GM12878 (cell line): ENCODE results near the gene FNIP1. TPM values are rescaled to one million over a fixed set of nuclear protein-coding genes. Genes with fewer than 3 reads are reported as not detected.

Experiments used
- ATAC-seq: fragments of 200-7000 bp; cut with Tn5 transposase; 3 replicates; pipeline ENCODE4 v1.9.1; 2020; ENCODE audit warnings: mild to moderate bottlenecking, moderate library complexity
- BruUV-seq: library from RNA; stranded (reverse); fragments of 400-500 nt; replicated peaks from 2 replicates; lab custom pipeline; 2021; lab: Mats Ljungman, UMichigan
- CTCF ChIA-PET: fragments of 300-600 bp; sonication (Branson Sonifier 250); formaldehyde crosslinking; extraction: SDS; loops from one replicate; lab custom pipeline; 2021; ENCODE audit warnings: inconsistent platforms; lab: Yijun Ruan, JAX
- POLR2A ChIA-PET: fragments of 350-600 bp; formaldehyde crosslinking; extraction: SDS; loops from one replicate; lab custom pipeline; 2021; ENCODE audit warnings: inconsistent platforms; lab: Charles Lee
- RAD21 ChIA-PET: fragments of 300-600 bp; sonication (Branson Sonifier 250); formaldehyde crosslinking; loops from one replicate; lab custom pipeline; 2023; ENCODE audit warnings: antibody characterized with exemption; ENCODE audit not compliant: unreplicated experiment; lab: Charles Lee
- SMC1A ChIA-PET: fragments of 300-600 bp; sonication (Branson Sonifier 250); formaldehyde crosslinking; loops from one replicate; lab custom pipeline; 2023; ENCODE audit not compliant: unreplicated experiment, uncharacterized antibody; lab: Charles Lee
- DNase-seq: peaks from one replicate; pipeline ENCODE4 v3.0.0-alpha.2; 2011; ENCODE audit warnings: low read depth, low spot score
- FAIRE-seq: peaks from 3 replicates; lab custom pipeline; 2011; peaks lifted over from hg19 to GRCh38; lab: Jason Lieb, UNC
- H2AFZ ChIP-seq: 2 replicates; pipeline ENCODE4 v1.6.0; 2011; ENCODE audit warnings: low read depth, low read length, control low read depth; ENCODE audit not compliant: control insufficient read depth
- H3K27ac ChIP-seq: 2 replicates; pipeline ENCODE4 v1.5.1; 2011; ENCODE audit warnings: control low read depth; ENCODE audit not compliant: control insufficient read depth, insufficient read depth
- H3K27me3 ChIP-seq, 2 experiments: replicated peaks in 1 of 2; 2 replicates each; pipeline versions ENCODE4 v1.6.0 to v1.6.1; 2011; ENCODE audit warnings: low read length in 1 of 2; ENCODE audit not compliant: control insufficient read depth in 2 of 2, insufficient read depth in 2 of 2
- H3K36me3 ChIP-seq, 2 experiments: 2 replicates each; pipeline ENCODE4 v1.5.1; 2011; ENCODE audit warnings: low read length in 1 of 2; ENCODE audit not compliant: control insufficient read depth in 2 of 2, insufficient read depth in 2 of 2
- H3K4me1 ChIP-seq: 2 replicates; pipeline ENCODE4 v1.6.1; 2011; ENCODE audit warnings: mild to moderate bottlenecking, low read length, moderate library complexity, mixed read lengths; ENCODE audit not compliant: control insufficient read depth, insufficient read depth
- H3K4me2 ChIP-seq: 2 replicates; pipeline ENCODE4 v1.6.0; 2011; ENCODE audit warnings: control low read depth; ENCODE audit not compliant: control insufficient read depth, insufficient read depth
- H3K4me3 ChIP-seq: fragments of 200-600 bp; sonication (generic); 2 replicates; pipeline ENCODE4 v1.5.1; 2016
- H3K79me2 ChIP-seq: 2 replicates; pipeline ENCODE4 v1.6.0; 2011; ENCODE audit warnings: low read length; ENCODE audit not compliant: control insufficient read depth, insufficient read depth
- H3K9ac ChIP-seq: 2 replicates; pipeline ENCODE4 v1.8.0; 2011; ENCODE audit warnings: low read length, control low read depth, mixed read lengths; ENCODE audit not compliant: control insufficient read depth, insufficient read depth
- H3K9me3 ChIP-seq: replicated peaks from 3 replicates; pipeline ENCODE4 v1.5.1; 2011; ENCODE audit warnings: mild to moderate bottlenecking, low read length; ENCODE audit not compliant: control insufficient read depth, insufficient read depth
- H4K20me1 ChIP-seq: 2 replicates; pipeline ENCODE4 v1.6.0; 2011; ENCODE audit not compliant: control insufficient read depth, insufficient read depth
- BACH1 ChIP-seq: fragments of 450-650 bp; IDR thresholded peaks from 2 replicates; pipeline ENCODE4 v1.6.1; 2017; ENCODE audit warnings: mild to moderate bottlenecking, borderline replicate concordance
- FOXK2 ChIP-seq: fragments of 450-650 bp; IDR thresholded peaks from 2 replicates; pipeline ENCODE4 v1.6.1; 2017; ENCODE audit warnings: mild to moderate bottlenecking, moderate library complexity
- MYC ChIP-seq: IDR thresholded peaks from 2 replicates; pipeline ENCODE4 v1.6.1; 2011; ENCODE audit warnings: mild to moderate bottlenecking, low read length, moderate library complexity, inconsistent platforms; ENCODE audit not compliant: insufficient read depth, insufficient replicate concordance, insufficient read length, severe bottlenecking
- SMAD5 ChIP-seq: IDR thresholded peaks from 2 replicates; pipeline ENCODE4 v1.6.1; 2016; ENCODE audit warnings: antibody characterized with exemption, low read depth
- STAT3 ChIP-seq: IDR thresholded peaks from 2 replicates; pipeline ENCODE4 v1.6.1; 2011; ENCODE audit warnings: low read depth, low read length, improper control_type of control experiment
- TAF1 ChIP-seq: IDR thresholded peaks from 2 replicates; pipeline ENCODE4 v1.6.1; 2011; ENCODE audit warnings: mild to moderate bottlenecking, low read depth, low read length, borderline replicate concordance
- TARDBP ChIP-seq: IDR thresholded peaks from 2 replicates; pipeline ENCODE4 v1.6.1; 2016; ENCODE audit warnings: borderline replicate concordance
- TBL1XR1 ChIP-seq: IDR thresholded peaks from 2 replicates; pipeline ENCODE4 v1.6.1; 2012; ENCODE audit warnings: low read depth, low read length, improper control_type of control experiment
- ZBTB33 ChIP-seq: fragments of 450-650 bp; IDR thresholded peaks from 2 replicates; pipeline ENCODE4 v1.6.1; 2017; ENCODE audit warnings: mild to moderate bottlenecking
- ZNF24 ChIP-seq: fragments of 450-650 bp; IDR thresholded peaks from 2 replicates; pipeline ENCODE4 v1.6.1; 2017; ENCODE audit warnings: antibody characterized with exemption, mild to moderate bottlenecking
- ZZZ3 ChIP-seq: IDR thresholded peaks from 2 replicates; pipeline ENCODE4 v1.6.1; 2011; ENCODE audit warnings: low read depth; ENCODE audit not compliant: control insufficient read depth, insufficient read length
- WGBS: methylation state at CpG from one replicate; pipeline ENCODE4 v1.1.6; 2016; ENCODE audit warnings: low lambda C conversion rate; ENCODE audit not compliant: insufficient replicate concordance, insufficient coverage; ENCODE audit errors: missing lambda C conversion rate; 5-methylcytosine and 5-hydroxymethylcytosine counted together
- in situ Hi-C: fragments of 300-500 bp; cut with MboI; formaldehyde crosslinking; loops from 9 replicates; pipeline ENCODE4 v1.14.3; 2018; ENCODE audit warnings: mixed read lengths
- intact Hi-C: fragments of 100-400 bp; cut with micrococcal nuclease; formaldehyde crosslinking; loops from one replicate; pipeline ENCODE4 v1.14.2; 2022; ENCODE audit not compliant: unreplicated experiment
- polyA plus RNA-seq, 11 experiments: library from polyadenylated mRNA; depleted of rRNA in 4 of 11; unstranded in 6 of 11; stranded (reverse) in 5 of 11; fragments of >200 nt; fragmentation: Nextera tagmentation in 4 of 11; fragmentation: Illumina TruSeq in 1 of 11; extraction: Ambion mirVana in 4 of 11; extraction: Trizol in 1 of 11; gene quantifications; 1 replicate in 1 of 11; 2 replicates in 10 of 11; pipeline versions ENCODE4 v1.2.1 to v1.2.3, GENCODE V29; 2011 to 2016; ENCODE audit warnings: inconsistent platforms in 2 of 11, missing spikeins in 2 of 11, low read depth in 1 of 11
- total RNA-seq, 4 experiments: library from RNA; depleted of rRNA in 3 of 4; stranded (reverse); fragments of >200 nt in 3 of 4; fragmentation: Illumina TruSeq in 1 of 4; extraction: Trizol in 1 of 4; gene quantifications; 2 replicates each; pipeline versions ENCODE4 v1.2.1 to v1.2.3, GENCODE V29; 2013 to 2021

Gene FNIP1
- total and polyA plus RNA-seq, 10 of the 15 experiments (the other 5 are each of a cell fraction or from before 2014, with no cell fraction given) = 4.3 to 18.0 (median 14.0) TPM

GRCh38 chr5:131659290-131659689 is 137.5 kb downstream of the FNIP1 start:
- H3K9ac ChIP-seq = no peak overlapping the region
- BruUV-seq = no TSS peak
- POLR2A ChIA-PET = no interaction called here
- no peak overlapping the region for H3K4me2 ChIP-seq
- WGBS = 96% methylated on average over 13 of the region's 13 CpGs
- SMC1A ChIA-PET = no interaction called here
- in situ Hi-C loops = no loop called here
- TF ChIP-seq ZNF24 = no peak
- no peak for TF ChIP-seq TARDBP
- no peak for TF ChIP-seq FOXK2
- no peak for TF ChIP-seq ZBTB33
- no peak for TF ChIP-seq STAT3
- no peak for TF ChIP-seq ZZZ3
- TF ChIP-seq MYC = no peak
- TF ChIP-seq TBL1XR1 = no peak
- TF ChIP-seq SMAD5 = no peak
- TF ChIP-seq TAF1 = no peak
- no peak for TF ChIP-seq BACH1
- H2AFZ ChIP-seq = no peak overlapping the region
- H4K20me1 ChIP-seq = no peaks in the 10 kb centered on the region
- H3K4me3 ChIP-seq = no peak overlapping the region
- H3K36me3 ChIP-seq = peaks cover 4 to 11% of the 10 kb centered on the region in 2 experiments
- H3K9me3 ChIP-seq = no peaks in the 10 kb centered on the region; the same call in 1 of the 3 replicates
- H3K4me1 ChIP-seq = no peaks in the 10 kb centered on the region
- CTCF ChIA-PET = interaction anchor here (1.0 kb wide), 1 partner anchor 13 kb away, joined by 4 read pairs; no protein-coding TSS in a partner anchor
- H3K79me2 ChIP-seq = no peaks in the 10 kb centered on the region
- intact Hi-C loops = no loop called here
- no peak overlapping the region for H3K27ac ChIP-seq
- RAD21 ChIA-PET = no interaction called here
- H3K27me3 ChIP-seq = no peaks in the 10 kb centered on the region
- ATAC-seq (no peak), FAIRE-seq (no peak), DNase-seq (no peak)
